ENCODE data around the gene ARL17B.
"Not testable (repeated sequence)": the region's sequence is repeated elsewhere in the genome, so short reads cannot be mapped to it uniquely, and the experiment has no call there.

DNA sequence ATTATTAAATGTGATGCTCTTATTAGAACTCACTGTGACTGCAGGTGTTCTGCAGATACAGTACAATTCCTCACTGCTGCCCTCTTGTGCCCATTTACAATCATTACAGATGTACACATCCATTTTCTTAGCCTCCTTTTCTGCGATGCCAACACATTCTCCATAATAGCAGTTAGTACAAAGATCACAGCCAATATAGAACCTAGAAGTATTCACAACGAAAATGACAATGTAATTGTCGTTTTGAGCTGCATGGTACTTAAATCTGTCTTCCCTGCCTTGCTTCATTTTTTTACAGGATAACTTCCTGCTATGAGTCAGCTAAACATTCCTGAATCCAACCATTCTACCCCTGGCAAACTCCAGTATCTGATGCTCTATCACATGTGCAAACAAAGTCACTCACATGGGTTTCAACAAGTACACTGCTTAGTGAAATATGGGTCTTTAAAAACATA, 74.8 kb downstream of the ARL17B start:
- peak; percentile 99 for TF ChIP-seq CTCF (conservative IDR thresholded peaks at IDR 0.05)
- TF ChIP-seq EZH2 (IDR thresholded peaks at IDR 0.05; ENCODE audit: low read depth), result not testable (repeated sequence)

Data from PC-9 (cell line).